ENCODE data around the gene LAMTOR4.
"Not testable (repeated sequence)": the region's sequence is repeated elsewhere in the genome, so short reads cannot be mapped to it uniquely, and the experiment has no call there.

LAMTOR4 gene

DNA sequence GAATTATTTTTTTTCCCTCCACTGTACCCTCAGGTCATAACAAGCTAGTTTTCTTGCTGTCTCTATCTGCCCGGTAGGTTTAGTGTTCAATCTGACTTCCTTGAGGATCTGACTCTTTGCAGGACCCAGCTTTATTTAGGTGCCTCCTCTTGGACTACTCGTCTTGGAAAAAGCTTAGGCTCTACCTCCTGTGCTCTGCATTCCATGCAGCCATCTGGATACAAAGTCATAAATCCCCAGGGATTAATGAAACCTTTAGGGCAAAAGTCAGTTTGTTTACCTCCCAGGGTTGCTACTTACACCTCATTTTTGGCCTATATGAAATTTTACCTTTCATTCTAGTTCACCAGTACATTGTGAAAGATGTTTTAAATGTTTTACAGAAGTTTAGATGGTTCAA is 37.0 kb downstream of the LAMTOR4 start:
- no peak for TF ChIP-seq FOXP2 (optimal IDR thresholded peaks at IDR 0.05; ENCODE audit: control extremely low read depth, extremely low read length, insufficient read depth)
- TF ChIP-seq EZH2 (IDR thresholded peaks at IDR 0.05), result no peak
- no peak for TF ChIP-seq POLR2AphosphoS5 (IDR thresholded peaks at IDR 0.05; ENCODE audit: borderline replicate concordance, low read depth, low read length)
- Histone ChIP-seq H3K4me3 (no peak overlapping the region), H3K9ac (ENCODE audit: insufficient read length) (no peak overlapping the region), H3K9me3 (ENCODE audit: low read depth, low read length) (no peaks in the 10 kb centered on the region), H3K27ac (no peak overlapping the region), H3K36me3 (ENCODE audit: insufficient read depth, low read length) (no peaks in the 10 kb centered on the region)
- DNase-seq (ENCODE audit: low read depth, low spot score), result no peak

DNA sequence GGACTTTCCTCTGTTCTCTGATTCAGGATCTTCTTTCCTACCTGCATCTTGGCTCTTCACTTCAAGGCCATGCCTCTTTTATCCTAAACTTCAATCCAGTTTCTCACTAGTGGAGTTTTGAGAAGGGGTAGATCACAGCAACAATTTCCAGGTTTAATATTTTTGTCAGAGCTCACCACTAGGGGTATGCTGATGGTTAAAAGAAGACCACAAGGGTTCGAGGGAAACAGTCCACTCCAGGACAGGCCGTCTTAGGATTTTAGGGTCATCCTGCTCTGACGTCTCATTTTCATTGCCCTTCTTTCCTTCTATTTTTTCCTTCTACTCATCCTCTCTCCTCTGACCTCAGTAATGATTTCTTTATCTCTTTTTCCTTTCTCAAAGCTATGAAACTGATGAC is 40.3 kb downstream of the LAMTOR4 start:
- Histone ChIP-seq H3K9me3 (ENCODE audit: low read depth, low read length) (no peaks in the 10 kb centered on the region), H3K36me3 (ENCODE audit: insufficient read depth, low read length) (no peaks in the 10 kb centered on the region), H3K9ac (ENCODE audit: insufficient read length) (no peak overlapping the region), H3K4me3 (no peak overlapping the region), H3K27ac (no peak overlapping the region)
- DNase-seq (ENCODE audit: low read depth, low spot score), result no peak
- TF ChIP-seq EZH2 (IDR thresholded peaks at IDR 0.05) (no peak), FOXP2 (optimal IDR thresholded peaks at IDR 0.05; ENCODE audit: control extremely low read depth, extremely low read length, insufficient read depth) (no peak), POLR2AphosphoS5 (IDR thresholded peaks at IDR 0.05; ENCODE audit: borderline replicate concordance, low read depth, low read length) (no peak)

DNA sequence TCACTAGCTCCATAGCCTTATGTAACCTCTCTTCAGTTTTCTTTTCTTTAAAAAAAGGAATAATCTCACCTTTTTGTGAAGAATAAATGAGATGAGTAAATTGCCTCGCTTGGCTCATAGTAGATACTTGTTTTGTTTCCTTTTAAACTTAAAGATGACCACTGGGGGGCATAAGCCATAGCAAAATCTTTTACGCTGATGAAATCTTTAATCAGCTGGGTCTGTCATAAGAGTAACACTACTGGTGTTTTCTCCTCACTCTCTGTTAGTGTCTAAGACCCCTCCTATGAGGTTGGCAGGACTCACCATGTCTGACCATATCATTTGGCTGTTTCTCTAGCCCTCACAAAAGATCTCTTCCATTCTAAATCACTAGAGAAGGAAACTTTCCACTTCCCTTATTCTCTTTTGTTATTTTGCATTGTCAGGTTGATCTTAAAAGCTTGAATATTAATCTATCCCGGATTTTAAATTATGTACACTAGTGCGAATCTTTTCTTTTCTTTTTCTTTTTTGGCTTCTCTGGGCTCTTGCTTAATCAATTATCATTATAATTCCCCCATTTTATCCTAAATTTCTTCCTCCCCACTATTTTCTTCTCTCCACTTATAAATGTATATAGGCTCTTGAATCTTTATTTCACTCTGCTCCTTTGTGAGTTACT is 41.5 kb downstream of the LAMTOR4 start:
- no peak for TF ChIP-seq EZH2 (IDR thresholded peaks at IDR 0.05)
- Histone ChIP-seq H3K27ac (peak overlapping the region; percentile 27), H3K9me3 (ENCODE audit: low read depth, low read length) (no peaks in the 10 kb centered on the region), H3K4me3 (no peak overlapping the region), H3K36me3 (ENCODE audit: insufficient read depth, low read length) (no peaks in the 10 kb centered on the region), H3K9ac (ENCODE audit: insufficient read length) (peak overlapping the region; percentile 49)
- DNase-seq (ENCODE audit: low read depth, low spot score), result no peak

DNA sequence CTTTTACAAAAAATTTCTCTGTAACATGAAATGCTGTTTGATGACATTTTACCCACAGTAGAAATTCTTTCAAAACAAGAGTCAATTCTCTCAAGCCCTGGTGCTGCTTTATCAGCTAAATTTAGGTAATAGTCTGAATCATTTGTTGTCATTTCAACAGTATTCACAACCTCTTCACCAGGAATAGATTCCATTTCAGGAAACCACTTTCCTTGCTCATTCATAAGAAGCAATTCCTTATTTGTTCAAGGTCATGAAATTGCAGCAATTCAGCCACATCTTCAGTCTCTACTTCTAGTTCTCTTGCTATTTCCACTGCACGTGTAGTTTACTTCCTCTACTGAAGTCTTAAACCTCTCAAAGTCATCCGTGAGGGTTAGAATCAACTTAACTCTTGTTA is 43.1 kb downstream of the LAMTOR4 start:
- no peak for TF ChIP-seq EZH2 (IDR thresholded peaks at IDR 0.05)
- TF ChIP-seq FOXP2 (optimal IDR thresholded peaks at IDR 0.05; ENCODE audit: control extremely low read depth, extremely low read length, insufficient read depth), result no peak
- TF ChIP-seq POLR2AphosphoS5 (IDR thresholded peaks at IDR 0.05; ENCODE audit: borderline replicate concordance, low read depth, low read length), result no peak
- no peak overlapping the region for H3K9ac ChIP-seq (ENCODE audit: insufficient read length)
- no peak overlapping the region for H3K4me3 ChIP-seq
- no peaks in the 10 kb centered on the region for H3K36me3 ChIP-seq (ENCODE audit: insufficient read depth, low read length)
- no peaks in the 10 kb centered on the region for H3K9me3 ChIP-seq (ENCODE audit: low read depth, low read length)
- no peak overlapping the region for H3K27ac ChIP-seq
- DNase-seq (ENCODE audit: low read depth, low spot score), result no peak

DNA sequence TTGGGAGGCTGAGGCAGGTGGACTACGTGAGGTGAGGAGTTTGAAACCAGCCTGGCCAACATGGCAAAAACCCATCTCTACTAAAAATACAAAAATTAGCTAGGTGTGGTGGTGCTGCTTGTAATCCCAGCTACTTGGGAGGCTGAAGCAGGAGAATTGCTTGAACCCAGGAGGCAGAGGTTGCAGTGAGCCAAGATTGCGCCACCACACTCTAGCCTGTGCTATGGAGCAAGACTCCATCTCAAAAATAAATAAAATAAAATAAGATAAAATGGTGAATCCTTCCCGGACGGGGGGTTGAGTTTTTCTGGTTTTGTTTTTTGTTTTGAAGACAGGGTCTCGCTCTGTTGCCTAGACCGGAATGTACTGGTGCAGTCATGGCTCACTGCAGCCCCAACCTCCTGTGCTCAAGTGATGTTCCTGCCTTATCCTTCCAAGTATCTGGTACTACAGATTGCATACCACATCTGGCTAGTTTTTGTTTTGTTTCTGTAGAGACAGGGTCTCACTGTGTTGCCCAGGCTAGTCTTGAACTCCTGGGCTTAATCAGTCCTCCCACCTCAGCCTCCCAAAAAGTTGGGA is 43.7 kb downstream of the LAMTOR4 start:
- H3K4me3 ChIP-seq; H3K9me3 ChIP-seq (ENCODE audit: low read depth, low read length); H3K27ac ChIP-seq; DNase-seq (ENCODE audit: low read depth, low spot score); H3K36me3 ChIP-seq (ENCODE audit: insufficient read depth, low read length); H3K9ac ChIP-seq (ENCODE audit: insufficient read length): not testable (repeated sequence)

DNA sequence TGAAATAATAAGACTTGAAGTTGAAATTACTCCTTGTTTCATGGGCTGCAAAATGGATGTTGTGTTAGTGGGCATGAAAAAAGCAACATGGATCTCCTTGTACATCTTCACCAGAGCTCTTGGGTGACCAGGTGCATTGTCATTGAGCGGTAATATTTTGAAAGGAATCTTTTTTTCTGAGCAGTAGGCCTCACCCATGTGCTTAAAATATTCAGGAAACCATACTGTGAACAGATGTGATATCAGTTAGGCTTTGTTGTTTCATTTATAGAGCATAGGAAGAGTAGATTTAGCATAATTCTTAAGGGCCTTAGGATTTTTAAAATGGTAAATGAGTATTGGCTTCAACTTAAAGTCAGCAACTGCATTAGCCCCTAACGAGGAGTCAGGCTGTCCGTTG is 44.3 kb downstream of the LAMTOR4 start:
- DNase-seq (ENCODE audit: low read depth, low spot score), result no peak
- Histone ChIP-seq H3K9ac (ENCODE audit: insufficient read length) (no peak overlapping the region), H3K4me3 (no peak overlapping the region), H3K36me3 (ENCODE audit: insufficient read depth, low read length) (no peaks in the 10 kb centered on the region), H3K9me3 (ENCODE audit: low read depth, low read length) (no peaks in the 10 kb centered on the region), H3K27ac (peak overlapping the region; percentile 67)
- no peak for TF ChIP-seq POLR2AphosphoS5 (IDR thresholded peaks at IDR 0.05; ENCODE audit: borderline replicate concordance, low read depth, low read length)
- TF ChIP-seq FOXP2 (optimal IDR thresholded peaks at IDR 0.05; ENCODE audit: control extremely low read depth, extremely low read length, insufficient read depth), result no peak
- no peak for TF ChIP-seq EZH2 (IDR thresholded peaks at IDR 0.05)

DNA sequence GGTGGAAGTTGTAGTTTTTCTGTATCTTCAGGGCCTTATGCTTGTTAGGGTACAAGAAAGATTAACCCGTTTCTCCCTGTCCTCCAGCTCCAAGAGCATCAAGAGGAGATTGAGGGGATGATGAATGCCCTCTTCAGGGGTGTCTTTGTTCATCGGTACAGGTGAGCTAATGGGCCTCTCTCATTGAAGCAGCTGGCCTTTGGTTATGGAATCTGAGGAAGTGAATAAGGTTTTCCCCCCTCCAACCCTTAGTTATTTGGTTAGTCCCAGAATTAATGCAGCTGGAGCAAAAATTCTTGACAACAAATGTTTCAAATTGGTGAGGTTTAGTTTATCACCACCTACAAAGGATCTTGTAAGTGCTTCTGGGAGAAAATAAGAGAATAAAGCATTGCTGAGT is 46.5 kb downstream of the LAMTOR4 start:
- no peak overlapping the region for H3K9ac ChIP-seq (ENCODE audit: insufficient read length)

DNA sequence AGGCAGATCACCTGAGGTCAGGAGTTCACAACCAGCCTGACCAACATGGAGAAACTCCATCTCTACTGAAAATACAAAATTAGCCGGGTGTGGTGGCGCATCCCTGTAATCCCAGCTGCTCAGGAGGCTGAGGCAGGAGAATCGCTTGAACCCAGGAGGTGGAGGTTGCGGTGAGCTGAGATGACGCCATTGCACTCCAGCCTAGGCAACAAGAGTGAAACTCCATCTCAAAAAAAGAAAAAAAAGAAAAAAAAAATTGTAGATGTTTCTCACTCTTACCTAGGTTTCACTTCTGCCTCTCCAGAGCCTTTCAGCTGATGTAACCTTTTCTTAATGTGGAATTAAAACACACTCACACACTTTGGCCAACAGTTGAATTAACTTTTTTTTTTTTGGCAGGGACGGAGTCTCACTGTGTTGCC is 47.2 kb downstream of the LAMTOR4 start:
- not testable (repeated sequence) for H3K9ac ChIP-seq (ENCODE audit: insufficient read length); H3K27ac ChIP-seq

More for the DNA sequence above, 46.5 kb downstream of the LAMTOR4 start:
- Histone ChIP-seq H3K9me3 (ENCODE audit: low read depth, low read length) (no peaks in the 10 kb centered on the region), H3K4me3 (no peak overlapping the region), H3K27ac (no peak overlapping the region), H3K36me3 (ENCODE audit: insufficient read depth, low read length) (no peaks in the 10 kb centered on the region)
- no peak for DNase-seq (ENCODE audit: low read depth, low spot score)
- TF ChIP-seq POLR2AphosphoS5 (IDR thresholded peaks at IDR 0.05; ENCODE audit: borderline replicate concordance, low read depth, low read length), result no peak

DNA sequence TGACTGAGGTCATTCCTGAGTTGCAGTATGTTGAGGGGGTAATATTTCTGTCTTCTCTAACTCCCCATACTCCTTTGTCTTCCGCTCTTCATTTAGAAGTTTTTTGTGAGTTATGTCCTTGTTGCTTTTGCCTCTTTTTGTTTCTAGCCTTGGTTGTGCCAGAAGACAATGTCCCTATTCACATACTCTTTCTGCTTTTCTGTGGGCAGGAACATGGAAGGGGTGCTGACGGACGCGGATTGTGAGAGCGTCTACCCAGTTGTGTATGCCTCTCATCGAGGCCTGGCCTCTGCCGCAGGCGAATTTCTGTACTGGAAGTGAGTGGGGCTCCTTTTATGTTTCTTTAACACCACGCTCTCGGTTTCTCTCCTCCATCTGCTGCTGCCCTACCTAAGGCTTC is 49.5 kb downstream of the LAMTOR4 start:
- no peak for DNase-seq (ENCODE audit: low read depth, low spot score)
- Histone ChIP-seq H3K9ac (ENCODE audit: insufficient read length) (no peak overlapping the region), H3K36me3 (ENCODE audit: insufficient read depth, low read length) (no peaks in the 10 kb centered on the region), H3K4me3 (no peak overlapping the region), H3K9me3 (ENCODE audit: low read depth, low read length) (no peaks in the 10 kb centered on the region), H3K27ac (no peak overlapping the region)
- TF ChIP-seq POLR2AphosphoS5 (IDR thresholded peaks at IDR 0.05; ENCODE audit: borderline replicate concordance, low read depth, low read length) (no peak), EZH2 (IDR thresholded peaks at IDR 0.05) (no peak), FOXP2 (optimal IDR thresholded peaks at IDR 0.05; ENCODE audit: control extremely low read depth, extremely low read length, insufficient read depth) (no peak)

More for the DNA sequence above, 47.2 kb downstream of the LAMTOR4 start:
- not testable (repeated sequence) for H3K36me3 ChIP-seq (ENCODE audit: insufficient read depth, low read length); H3K4me3 ChIP-seq; H3K9me3 ChIP-seq (ENCODE audit: low read depth, low read length); DNase-seq (ENCODE audit: low read depth, low spot score)
